Suprapubic skin (tissue), 4 donors: ENCODE data around the gene GDF2.

Experiments
- CTCF ChIP-seq, 2 donors: fragments of 200-600 bp in 1 of 2; fragments of 450-650 bp in 1 of 2; sonication (generic) in 1 of 2; IDR thresholded peaks; one replicate each; pipeline ENCODE4 v1.5.1; 2016 to 2019; ENCODE audit warnings: antibody characterized with exemption in 2 of 2, mild to moderate bottlenecking in 1 of 2, moderate library complexity in 1 of 2
- EP300 ChIP-seq: sonication (generic); formaldehyde crosslinking; IDR thresholded peaks from one replicate; pipeline ENCODE4 v1.6.1; 2017; ENCODE audit warnings: antibody characterized with exemption
- POLR2A ChIP-seq, 2 donors: fragments of 450-650 bp; IDR thresholded peaks; one replicate each; pipeline ENCODE4 v1.6.1; 2017; ENCODE audit warnings: antibody characterized with exemption in 2 of 2, mild to moderate bottlenecking in 2 of 2, moderate library complexity in 2 of 2
- POLR2AphosphoS5 ChIP-seq, 3 donors: sonication (generic); formaldehyde crosslinking; IDR thresholded peaks; one replicate each; pipeline ENCODE4 v1.6.1; 2017; ENCODE audit warnings: antibody characterized with exemption in 3 of 3

- TF ChIP-seq POLR2A (IDR thresholded peaks at IDR 0.05) (no peak), CTCF (IDR thresholded peaks at IDR 0.05) (no peak), EP300 (no peak), POLR2AphosphoS5 (IDR thresholded peaks at IDR 0.05) (no peak)
Measured at GRCh38 chr10:47283848-47284247, 38.4 kb upstream of the GDF2 start.
